CD4-positive, alpha-beta T cell treated with Interleukin-6 for 4 hours (primary cell): ENCODE measurements around the gene ASTN2.

ENCODE experiments used
- DNase-seq: peaks from one replicate; pipeline ENCODE4 v3.0.0-alpha.2; 2020; ENCODE audit warnings: mixed read lengths

ASTN2 gene

DNA sequence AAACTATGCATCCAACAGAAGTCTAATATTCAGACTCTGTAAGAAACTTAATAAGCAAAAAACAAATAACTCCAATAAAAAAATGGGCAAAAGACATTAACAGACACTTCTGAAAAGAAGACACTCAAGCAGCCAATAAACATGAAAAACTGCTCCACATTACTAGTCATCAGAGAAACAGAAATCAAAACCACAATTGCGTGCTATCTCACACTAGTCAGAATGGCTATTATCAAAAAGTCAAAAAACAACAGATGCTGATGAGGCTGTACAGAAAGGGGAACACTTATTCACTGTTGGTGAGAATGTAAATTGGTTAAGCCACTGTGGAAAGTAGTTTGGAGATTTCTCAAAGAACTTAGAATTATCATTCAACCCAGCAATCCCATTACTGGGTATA lies 829.0 kb downstream of the ASTN2 start:
- no peak for DNase-seq

DNA sequence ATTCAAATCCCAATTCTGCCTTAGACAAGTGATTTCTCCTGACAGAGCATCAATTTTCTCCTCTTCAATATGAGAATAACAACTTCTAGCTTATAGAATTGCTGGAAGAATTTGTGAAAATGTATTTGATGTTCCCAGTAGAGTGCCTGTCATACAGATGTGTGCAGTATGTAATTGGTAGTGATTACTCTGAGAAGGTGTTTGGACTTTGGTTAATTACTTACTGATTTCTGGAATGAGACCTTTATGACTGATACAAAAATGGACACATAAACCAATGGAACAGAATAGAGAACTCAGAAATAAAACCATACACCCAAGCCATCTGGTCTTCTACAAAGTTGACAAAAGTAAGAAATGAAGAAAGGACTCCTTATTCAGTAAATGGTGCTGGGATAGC lies 829.7 kb downstream of the ASTN2 start:
- DNase-seq: no peak

DNA sequence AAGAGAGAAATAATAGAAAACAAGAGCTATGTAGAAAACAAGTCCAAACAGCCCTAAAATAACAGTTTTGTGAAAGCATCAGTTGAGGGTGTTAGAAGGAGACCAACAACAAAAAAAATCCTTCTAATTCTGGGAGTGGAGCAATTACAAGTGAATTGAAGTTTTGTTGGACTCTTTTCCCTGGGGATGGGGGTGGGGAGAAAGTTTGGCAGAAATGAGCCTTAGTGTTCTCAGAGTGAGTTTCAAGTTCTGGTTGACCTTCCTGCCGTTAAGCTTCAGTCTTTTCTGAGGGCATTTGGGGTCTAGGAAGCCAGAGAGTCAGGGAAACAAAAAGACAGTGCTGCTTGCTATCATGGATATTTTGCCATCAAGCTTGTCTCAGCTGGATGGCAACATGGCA lies 834.0 kb downstream of the ASTN2 start:
- DNase-seq: no peak

DNA sequence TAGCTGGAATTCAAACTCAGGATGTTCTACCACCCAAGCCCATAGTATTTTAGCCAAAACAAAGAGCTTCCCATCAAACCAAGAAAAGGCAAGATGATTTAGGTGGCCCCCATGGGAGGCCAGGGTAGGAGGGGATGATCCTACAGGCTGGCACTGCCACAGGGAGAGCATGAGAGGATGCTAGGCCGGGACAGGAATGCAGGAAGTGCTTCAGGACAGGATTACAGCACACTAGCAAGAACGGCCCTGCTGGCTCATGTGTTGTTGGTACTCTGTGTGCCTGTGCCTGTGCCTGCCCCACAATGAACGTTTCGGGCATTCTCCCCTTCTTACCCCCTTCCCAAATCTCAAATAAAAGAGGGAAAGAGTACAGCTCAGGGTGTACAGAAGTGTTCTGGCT lies 838.5 kb downstream of the ASTN2 start:
- DNase-seq: no peak

DNA sequence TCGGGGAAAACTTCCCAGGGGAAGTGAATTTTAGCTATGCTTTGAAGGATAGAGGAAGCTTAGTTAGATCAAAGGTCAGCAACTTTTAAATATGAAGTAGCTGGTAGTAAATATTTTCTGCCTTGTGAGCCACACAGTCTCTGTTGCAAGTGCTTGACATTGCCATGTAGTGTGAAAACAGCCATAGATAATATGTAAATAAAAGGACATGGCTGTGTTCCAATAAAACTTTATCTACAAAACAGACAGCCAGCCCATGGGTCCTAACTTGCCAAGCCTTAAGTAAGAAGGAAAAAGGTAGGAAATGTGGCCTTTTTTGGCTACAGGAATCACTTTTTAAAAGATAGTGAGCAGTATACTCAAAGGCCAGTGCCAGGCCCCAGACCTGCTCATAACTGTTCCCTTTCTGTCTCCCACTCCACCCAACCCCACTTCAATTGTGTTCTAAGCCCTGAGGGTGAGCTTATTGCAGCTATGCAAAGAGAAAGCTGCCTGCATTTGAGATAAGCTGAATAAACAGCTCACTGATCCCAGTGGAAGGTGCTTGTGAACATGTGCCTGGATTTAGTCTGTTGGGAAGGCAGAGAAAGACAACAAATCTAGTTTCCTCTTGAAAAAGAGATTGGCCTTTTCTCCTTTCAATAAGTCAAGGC lies 840.7 kb downstream of the ASTN2 start:
- DNase-seq: no peak

DNA sequence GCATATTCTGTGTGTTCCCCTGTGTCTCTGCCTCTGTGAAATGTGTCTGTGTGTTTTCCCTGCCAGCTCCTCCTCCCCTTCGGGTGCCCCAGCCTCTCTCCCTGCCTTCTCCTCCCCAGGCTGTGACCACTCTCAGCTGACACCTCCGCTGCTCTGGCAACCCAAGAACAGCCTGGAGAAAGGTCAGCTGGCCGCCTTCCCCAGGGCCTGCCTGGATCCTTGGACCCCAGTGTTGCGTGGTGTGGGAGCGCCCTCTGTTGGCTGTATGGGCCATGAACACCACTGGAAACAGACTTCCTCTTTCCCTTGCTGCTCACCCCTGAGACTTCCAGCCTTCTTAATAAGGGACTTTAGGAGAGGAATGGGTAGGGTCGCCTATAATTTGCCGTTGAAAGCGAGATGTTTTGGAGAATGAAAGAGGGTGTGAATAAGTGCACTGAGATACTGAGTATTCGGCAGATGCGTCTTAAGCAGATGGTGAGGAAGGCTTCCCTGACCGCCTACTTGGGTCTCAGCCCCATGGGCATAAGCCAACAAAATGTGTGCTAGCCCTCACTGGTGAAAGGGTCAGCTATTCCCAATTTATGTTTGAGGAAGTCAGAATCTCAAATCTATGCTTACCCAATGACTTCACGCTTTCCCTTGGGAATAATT lies 842.6 kb downstream of the ASTN2 start:
- DNase-seq: no peak

DNA sequence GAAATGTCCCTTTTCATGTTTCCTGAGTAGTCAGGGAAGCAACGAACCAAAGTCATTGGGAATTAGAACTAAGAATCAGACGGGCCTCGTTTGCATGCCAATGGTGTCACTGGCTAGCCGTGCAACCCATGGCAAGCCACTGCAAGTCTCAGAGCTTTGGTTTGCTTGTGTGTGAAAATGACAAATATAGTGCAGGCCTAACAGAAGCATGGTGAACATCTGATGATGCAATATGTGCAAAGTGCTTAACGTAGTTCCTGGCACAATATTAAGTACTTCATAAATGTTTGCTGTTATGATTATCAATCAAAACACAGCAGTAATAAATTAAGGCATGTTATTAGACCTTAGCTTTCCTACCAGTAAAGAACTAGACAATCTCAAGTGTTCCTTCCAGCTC lies 845.7 kb downstream of the ASTN2 start:
- DNase-seq: no peak

DNA sequence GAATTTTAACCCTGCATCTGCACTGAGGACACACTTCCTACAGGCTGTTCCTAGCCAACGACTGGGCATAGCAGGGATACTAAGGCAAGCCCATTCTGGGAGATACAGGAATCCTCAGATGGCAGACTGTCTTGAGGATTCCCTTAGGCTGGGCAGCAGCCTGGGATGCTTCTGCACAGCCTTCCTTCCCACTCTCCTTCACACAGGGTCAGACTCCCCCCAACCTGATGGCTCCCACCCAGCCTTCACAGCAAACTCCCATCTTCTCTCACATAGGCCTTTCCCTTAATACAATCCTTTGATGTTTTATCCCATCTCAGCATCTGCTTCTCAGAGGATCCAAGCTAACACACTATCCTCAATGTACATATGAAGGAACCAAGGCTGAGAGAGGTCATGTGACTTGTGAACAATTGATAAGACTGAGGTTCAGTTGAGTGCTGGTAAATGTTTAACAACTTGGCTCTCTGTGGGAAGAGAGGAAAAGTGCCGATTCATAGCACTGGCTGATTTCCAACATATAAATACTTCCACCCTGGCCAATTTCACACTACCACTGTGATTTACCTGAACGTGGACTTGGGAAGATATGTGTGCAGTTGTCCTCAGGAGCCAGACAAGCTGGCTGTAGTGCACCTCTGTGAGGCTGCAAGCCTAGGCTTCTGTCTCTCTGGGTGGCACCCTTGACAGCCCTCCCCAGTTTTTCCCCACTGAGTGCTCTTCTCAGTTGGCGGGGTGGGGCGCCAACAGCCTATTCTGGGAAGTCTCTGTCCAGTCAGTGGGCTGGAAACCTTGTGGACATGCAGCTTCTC lies 848.0 kb downstream of the ASTN2 start:
- no peak for DNase-seq

DNA sequence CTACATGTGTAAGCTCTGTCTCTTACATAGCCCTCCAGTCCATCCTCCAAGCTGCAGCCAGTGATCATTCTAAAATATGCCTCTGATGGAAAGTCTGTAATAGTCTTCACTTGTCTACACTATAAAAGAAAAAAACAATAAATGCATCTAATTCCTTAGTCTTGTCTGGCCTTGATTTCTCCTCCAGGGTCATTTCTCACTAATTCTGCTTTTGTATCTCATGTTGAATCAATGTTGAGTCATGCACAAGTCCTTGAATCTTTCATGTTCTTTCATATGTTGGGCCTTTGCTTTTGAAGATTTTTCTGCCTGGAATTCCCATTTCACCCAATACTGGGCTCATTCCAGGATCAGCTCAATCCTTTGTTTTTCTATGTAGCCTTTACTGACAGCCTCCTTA lies 848.9 kb downstream of the ASTN2 start:
- DNase-seq: no peak

DNA sequence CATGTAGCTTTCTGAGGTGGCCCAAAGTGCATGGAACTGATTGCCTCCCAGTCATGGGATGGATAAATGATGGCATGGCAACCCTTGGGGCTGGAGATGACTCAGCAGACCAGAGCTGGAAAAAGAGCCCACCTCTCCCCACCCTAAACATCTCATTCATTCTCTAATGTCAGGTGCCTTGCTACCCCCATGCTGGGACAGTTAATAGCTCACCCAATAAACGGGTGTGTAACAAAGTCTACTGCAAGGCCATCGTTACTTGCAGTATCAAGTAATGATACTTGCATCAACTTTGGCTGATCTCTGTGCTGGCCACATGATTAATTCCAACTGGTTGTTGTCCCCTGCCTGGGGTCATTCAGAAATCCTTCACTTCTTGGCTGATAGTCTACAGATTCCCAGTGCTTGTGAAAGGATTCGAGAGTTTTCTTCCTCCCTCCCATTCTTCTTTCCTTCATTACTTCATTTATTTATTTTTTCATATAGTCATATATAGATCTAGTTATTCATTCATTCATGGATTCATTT lies 850.5 kb downstream of the ASTN2 start:
- no peak for DNase-seq

DNA sequence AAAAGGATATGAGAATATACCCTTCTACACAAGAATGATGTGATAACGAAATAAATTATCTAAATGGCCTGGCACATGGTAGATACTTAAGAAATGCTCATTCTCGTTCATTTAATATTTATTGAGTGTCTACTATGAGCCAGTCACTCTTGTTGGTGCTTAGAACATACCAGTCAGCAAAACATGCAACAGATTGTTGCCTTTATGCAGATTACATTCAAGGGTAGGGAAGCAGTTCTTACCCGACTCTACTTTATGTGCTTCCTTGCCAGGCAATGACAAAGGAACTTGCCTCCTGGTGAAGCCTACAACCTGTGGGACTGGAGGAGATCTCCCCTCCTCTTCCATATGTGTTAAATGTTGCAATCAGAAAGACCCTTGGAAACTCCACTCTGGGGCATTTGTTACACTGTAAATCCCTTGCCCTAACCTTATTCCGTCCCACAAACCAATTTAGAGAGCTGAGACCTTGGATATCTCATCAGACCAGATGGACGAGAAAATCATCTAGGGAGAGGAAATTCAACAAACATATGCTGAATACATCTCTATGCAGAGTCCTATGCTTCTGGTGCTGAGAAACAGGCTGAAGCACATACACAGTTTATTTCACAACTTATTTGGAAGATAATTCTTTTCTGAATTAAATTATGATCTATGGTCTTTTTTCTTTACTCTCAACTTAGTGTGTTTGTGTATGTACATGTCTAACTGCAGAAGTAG lies 855.9 kb downstream of the ASTN2 start:
- DNase-seq: no peak

DNA sequence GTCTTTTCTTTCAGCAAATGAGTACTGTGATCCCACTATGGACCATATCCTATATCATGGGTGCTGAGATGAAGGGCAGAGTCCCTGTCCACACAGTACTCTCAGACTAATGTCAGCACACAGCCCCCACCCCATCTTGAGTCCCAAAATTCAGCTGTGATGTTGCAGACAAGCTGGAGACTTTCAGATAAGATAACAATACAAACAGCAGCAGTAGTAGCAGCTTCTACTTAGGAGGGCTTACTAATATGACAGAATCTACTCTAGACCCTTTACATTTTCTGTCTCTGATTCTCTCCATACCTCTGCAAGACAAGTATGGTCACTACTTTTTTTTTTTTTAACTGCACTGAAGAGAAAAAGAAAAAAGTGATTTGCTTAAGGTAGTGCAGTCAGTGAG lies 856.8 kb downstream of the ASTN2 start:
- no peak for DNase-seq

DNA sequence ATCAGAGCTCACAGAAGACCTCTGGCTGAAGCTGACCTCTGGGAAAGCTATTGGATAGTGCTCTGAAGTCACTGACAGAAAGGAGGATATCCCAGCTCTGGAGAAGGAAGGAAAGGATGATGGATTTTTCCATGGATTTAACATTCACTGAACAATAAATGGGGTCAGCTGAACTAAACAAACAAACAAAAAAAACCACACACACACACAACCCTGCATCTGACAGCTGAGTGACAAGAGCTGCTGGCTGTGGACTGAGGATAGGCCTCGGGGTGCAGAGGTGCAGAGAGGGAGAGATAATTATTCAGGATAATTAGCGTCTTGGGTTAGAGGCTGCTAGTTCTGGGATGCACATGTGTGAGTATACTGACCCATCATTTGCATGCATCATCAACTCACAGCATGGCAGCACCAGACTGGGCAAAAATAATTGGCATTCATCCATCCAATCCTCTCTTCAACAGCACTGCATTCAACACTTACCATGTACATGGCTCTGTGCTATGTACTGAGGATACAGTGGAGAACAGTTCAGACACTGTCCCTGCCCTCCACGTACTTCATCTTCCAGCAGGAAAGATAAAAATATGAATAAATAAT lies 859.2 kb downstream of the ASTN2 start:
- no peak for DNase-seq

DNA sequence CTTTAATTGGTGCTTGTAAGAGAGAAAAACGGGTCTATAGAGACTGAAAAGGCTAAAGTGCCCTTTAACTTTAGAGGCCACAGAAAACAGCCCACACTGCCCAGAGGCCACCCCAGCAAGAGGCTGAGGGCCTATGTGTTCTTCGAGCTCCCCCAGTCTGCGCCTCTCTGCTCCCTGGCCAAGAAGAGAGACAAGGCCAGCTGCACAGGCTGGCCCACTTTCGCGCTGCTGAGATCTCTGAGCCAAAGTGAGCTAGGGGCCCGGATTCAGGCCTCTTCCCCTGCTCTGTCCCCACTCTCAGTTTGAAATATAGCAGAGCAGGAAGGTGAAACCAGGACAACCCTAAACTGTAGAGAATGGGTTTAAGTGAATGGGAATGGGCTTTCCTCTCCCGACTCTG lies 859.7 kb downstream of the ASTN2 start:
- no peak for DNase-seq

DNA sequence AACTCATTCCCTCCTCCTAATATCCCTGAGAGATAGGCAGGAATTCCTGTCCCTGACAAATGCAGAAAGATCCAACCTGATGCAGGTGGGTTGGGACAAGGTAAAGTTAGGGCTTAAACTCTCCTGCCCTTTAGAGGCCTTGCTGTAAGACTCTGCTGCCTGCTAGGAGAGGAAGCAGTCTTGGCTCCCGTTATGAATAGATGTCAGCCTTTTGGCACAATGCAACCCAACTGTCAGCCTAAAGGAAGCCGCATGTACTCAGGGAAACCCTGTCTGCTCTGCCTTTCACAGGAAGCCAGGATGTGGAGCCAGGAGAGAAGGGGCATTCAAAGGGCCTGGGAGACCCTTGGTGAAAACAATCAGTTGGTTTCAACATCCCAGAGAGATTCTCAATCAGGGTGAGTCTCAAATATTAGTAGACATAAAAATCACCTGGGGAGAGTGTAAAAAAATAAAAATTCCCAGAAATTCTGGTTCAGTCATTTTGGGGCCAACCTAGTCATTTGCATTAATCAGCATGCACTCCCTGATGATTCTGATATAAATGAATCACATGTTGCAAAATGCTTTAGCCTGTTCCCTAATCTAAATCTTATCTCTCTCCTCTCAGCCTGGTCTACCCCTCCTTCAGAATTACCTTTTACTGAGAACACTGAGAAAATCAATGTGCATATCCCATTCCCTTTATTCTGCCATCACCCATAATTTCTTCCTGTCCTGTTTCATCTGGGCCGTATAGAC lies 864.0 kb downstream of the ASTN2 start:
- no peak for DNase-seq

DNA sequence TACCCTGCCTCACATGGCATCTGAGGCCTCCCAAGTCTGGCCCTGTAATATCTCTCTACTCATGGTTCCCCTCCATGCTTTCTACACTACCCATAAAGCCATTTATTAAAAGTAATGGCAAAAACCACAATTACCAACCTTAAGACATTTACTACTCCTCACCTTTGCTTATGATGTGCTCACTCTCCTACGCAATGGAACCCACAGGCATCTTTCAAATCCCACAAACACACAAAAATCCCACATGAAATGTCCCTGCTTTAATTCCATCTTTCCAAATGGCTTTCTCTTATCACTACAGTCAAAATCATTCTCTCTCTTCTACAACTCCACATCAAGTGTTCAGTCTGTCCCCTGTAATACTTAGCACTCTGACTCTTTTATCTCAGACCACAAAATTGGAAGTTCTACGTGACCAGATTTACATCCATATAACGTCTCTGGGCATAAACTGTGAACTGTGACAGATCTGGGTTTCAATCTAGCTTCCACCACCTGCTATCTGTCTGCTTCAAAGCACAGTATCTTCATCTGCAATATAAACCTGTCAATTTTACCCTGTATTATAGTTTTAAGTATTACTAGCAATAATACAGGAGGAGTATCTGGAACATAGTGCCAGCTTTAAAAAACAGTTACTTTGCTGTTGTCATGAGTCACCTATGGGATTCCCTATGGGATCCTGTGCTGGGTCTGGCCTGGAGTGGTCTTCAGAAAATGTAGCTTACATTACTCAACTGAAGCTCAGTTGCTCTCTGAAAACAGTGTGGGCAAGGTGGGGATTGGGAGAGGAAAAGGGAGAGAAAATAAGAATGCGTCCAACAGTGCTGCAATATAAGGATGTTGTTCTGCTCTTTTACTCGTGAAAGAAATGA lies 864.8 kb downstream of the ASTN2 start:
- no peak for DNase-seq

DNA sequence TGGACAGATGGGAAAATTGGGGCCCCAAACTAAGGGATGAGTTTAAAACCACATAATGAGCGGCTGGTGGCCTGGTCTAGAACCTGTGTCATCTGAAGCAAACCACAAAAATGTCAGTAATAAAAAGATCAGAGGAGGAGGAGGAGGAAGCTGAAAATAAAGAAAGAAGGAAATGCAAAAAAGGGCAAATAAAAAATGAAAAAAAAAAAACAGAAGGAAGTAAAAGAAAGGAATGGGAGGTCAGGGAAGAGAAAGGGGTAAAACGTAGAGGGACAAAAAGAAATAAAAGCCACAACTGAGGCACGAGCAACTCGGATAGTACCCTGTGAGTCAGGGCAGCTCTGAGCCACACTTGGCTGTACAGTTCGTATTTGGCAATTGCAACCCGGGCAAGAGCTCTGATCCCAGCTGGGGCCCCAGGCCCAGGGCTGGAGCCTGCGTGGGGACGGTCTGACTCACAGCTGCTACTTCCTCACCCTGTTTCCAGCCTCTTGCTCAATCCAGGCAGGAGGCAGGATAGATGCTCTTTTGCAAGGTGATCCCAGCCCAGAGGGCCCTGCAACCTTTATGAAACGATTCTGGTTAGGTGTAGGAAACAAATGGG lies 865.7 kb downstream of the ASTN2 start:
- DNase-seq: no peak

DNA sequence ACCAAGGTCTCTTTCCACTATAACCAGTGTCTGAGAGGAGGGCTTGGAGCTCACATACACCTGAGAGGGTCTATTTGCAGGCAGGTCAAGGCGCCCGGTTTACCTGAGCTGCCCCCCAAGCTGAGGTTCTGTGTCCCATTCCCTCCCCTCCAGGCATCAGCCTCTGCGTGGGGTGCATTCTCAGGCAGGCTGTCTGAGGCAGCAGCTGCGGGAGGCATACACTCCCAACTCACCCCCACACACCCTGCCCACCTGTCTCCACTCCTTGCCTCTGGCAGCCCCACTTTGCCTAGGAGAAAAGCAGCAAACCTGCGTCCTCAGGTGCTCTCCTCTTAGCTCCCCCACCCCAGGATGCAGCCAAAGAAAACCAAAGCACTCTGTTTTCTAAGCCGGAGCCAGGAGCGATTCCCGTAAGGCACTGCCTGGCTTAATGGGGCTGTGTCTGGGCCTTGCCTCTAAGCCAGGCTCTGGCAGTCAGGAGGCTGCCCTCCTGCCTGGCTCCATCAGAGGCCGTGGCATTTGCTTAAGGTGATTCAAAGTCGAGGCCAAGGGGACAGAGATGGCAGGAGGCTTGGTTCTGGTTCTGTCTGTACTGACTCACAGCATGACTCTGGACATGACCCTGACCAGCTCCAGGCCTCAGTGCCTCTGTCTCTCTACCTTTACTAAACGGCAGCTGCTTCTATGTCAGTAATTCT lies 867.0 kb downstream of the ASTN2 start:
- DNase-seq: no peak

DNA sequence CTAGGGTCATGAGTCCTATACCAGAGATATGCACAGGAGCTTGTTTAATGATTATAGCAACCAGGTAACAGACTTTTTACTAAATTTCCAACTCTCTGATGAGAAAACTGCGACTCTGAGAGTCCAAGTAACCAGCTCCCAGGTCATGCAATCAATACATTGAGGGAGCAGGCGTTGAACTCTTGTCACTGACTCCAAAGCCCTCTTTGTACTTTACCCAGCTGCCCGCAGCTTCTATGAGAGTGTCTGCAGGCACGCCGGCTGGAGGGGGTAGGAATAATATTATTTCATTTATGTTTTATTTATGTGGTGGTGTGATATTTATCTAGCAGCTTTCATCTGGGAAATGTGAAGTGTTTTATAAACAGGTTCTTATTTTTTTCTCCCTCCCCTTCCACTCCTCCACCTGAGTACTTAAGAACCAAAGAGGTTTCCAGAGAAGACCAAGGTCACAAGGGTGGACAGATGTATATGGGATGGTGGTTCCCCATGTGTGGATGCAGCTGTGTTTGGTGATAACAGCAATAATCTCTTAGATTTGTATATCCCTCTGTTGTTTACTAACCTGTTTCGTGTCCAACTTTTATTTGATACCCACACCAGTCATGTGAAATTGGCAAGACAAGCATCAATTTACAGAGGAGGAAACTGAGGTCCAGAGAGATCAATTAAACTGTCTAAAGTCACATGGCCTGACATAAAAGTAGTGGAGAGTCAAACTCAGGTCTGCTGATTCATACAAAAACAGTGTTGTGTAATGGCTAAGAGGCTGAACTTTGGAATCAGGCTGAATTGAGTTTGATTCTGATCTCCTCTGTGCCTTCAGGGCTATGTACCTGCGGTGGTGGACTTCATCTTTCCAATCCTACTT lies 867.9 kb downstream of the ASTN2 start:
- DNase-seq: no peak
